SK-MEL-5 (cell line): ENCODE measurements around the gene PHETA1. TPM values are rescaled to one million over a fixed set of nuclear protein-coding genes. Genes with fewer than 3 reads are reported as not detected.
"Not testable (repeated sequence)": the region's sequence is repeated elsewhere in the genome, so short reads cannot be mapped to it uniquely, and the experiment has no call there.

Source experiments
- DNase-seq: peaks from one replicate; pipeline ENCODE4 v3.0.0-alpha.2; 2016; ENCODE audit warnings: low read depth, low spot score
- in situ Hi-C: cut with HindIII; loops from 2 replicates; pipeline ENCODE4 v1.10.0; 2016; ENCODE audit warnings: low sequenced_read_pairs, high pct_unique_total_duplicates, low pct_unique_long_range_greater_than_20kb
- total RNA-seq: library from RNA; depleted of rRNA; stranded (reverse); fragments of >200 nt; shearing (Covaris generic); gene quantifications from 2 replicates; pipeline ENCODE4 v1.2.3, GENCODE V29; 2014

PHETA1 gene
- total RNA-seq, 1 experiment from 2014 or later: 5.0 TPM

GRCh38 chr12:111387747-111388323 is 18.9 kb upstream of the PHETA1 start:
- in situ Hi-C loops: no loop called here
- DNase-seq: no peak

DNA sequence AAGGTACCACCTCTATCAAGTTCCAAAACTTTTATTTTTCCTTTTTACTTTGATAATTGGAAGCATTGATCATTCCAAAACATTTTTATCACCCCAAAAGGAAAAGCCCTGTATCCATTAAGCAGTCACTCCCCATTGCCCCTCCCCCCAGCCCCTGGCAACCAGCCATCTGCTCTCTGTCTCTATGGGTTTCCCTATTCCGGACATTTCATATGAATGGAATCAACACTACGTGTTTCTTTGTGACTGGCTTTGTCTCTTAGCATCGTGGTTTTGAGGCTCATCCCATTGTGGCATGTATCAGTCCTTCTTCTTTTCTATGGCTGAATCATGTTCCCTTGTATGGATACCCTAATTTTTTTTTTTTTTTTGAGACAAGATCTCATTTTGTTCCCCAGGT is 18.0 kb upstream of the PHETA1 start:
- in situ Hi-C loops: no loop called here
- no peak for DNase-seq

DNA sequence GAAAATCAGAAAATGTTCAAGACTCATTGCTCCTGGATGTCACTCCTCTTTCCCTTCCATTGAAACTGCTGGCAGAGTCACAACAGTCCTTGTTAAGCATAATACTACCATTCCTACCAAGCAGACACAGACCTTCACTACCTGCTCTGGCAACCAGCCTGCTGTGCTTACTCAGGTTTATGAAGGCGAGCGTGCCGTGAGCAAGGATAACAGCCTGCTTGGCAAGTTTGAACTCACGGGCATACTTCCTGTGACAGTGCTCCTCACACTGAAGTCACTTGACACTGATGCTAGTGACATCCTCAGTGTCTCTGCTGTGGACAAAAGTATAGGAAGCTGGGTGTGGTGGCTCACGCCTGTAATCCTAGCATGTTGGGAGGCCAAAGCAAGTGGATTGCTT is 15.7 kb upstream of the PHETA1 start:
- DNase-seq: no peak
- in situ Hi-C loops: no loop called here

DNA sequence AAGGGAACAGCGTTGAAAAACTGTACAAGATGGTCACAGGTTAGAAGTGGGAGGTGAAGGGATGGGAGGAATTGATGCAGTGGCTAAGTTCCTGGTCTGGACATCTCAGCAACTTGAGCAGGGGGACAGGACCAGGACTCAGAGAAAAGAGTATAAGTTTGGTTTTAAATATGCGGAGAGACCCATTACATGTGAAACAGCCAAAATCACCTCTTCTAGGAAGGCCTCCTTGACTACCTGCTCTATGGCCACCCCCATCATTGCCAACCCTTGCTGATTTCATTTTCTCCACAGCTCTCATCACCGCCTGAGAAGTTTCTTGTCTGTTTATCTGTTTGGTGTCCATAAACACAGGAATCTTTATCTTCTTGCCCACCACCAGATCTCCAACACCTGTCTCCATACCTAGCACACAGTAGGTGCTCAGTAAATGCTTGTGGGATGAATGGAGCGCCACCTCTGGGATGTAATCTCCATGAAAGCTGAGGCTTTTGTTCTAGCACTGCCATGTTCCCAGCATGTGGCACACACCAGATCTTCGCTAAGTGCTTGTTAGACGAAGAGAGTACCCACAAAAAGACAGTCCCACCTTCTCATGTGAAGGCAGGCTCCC is 11.2 kb upstream of the PHETA1 start:
- no peak for DNase-seq
- in situ Hi-C loops: no loop called here

DNA sequence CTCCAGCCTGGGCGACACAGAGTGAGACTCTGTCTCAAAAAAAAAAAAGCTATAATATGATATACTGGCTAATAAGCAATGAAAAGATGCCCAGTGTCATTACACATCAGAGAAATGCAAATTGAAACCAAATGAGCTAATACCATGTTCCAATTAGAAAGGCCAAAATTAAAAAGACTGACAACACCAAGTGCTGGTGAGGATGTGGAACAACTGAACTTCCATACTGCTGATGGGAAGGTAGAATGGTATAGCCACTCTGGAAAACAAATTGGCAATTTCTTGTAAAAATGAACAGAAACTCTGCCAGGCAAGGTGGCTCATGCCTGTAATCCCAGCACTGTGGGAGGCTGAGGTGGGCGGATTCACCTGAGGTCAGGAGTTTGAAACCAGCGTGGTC is 8.5 kb upstream of the PHETA1 start:
- in situ Hi-C loops: no loop called here

DNA sequence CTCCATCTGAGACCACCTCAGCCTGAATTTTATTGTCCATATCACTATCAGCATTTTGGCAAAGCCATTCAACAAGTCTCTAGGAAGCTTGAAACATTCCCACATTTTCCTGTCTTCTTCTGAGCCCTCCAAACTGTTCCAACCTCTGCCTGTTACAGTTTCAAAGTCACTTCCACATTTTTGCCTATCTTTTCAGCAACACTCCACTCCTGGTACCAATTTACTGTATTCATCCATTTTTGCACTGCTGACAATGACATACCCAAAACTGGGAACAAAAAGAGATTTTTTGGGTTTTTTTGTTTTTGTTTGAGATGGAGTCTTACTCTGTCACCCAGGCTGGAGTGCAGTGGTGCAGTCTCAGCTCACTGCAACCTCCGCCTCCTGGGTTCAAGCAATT is 4.3 kb upstream of the PHETA1 start:
- DNase-seq, in situ Hi-C loops: not testable (repeated sequence)

More for the DNA sequence above, 8.5 kb upstream of the PHETA1 start:
- no peak for DNase-seq

DNA sequence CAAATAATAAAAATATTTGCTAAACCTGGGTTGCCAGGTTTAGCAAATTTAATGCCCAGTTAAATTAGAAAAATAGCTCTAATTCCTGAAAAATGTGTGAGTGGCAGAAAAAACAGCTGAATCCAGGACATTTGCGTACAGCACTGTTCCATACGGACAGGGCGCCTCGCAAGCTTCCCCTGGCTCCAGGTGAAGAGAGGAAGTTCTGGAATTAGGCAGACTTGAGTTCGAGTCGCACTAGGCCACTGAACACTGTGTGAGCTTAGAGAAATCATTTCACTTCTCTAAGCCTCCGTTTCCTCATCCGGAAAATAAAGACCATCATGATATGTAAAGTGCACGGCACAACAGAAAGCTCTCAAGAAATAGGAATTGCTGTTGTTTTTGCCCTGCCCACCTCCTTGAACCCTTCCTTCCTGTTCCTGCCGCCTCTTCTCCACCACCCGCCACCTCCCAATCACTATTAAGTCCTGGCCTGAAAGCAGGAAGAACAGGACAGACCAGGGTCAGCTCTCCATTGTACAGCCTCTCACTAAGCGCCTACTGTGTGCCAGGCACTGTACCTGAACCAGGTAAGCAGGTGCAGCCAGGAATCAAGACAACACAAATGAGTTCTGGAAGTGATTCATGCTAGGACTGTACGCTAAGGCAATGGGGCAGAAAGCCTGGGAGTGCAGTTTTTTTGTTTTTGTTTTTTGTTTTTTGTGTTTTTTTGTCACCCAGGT is 763 bp upstream of the PHETA1 start:
- DNase-seq: no peak
- in situ Hi-C loops: no loop called here

DNA sequence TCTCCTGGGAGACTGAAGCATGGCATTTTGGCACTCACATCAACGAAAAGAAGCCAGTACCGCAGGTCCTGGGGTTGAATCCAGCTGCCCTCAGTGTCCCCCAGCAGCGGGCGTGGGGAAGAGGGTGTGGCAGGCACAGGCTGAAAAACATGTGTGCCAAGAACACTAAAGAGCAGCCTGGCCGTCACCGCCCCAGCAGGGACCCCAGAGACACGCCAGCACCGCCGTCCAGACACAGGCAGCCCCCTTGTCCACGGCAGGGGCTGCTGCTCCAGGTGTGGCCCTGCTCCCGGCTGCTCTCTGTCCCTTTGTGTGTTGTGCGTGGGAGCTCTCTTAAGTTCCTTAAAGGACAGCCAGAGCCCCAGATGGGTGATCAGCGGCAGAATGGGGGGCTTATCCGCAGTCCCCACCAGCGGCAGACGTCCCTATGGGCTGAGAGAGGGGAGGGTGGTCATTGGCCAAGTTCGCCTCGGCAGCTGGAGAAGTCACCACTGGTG is 556 bp downstream of the PHETA1 start:
- DNase-seq: no peak
- in situ Hi-C loops: no loop called here

- DNase-seq: no peak
- in situ Hi-C loops: no loop called here
Measured at GRCh38 chr12:111367661-111368221, 1.2 kb downstream of the PHETA1 start.

GRCh38 chr12:111366583-111366982 is 2.3 kb downstream of the PHETA1 start:
- in situ Hi-C loops: no loop called here

GRCh38 chr12:111366075-111366474 is 2.8 kb downstream of the PHETA1 start:
- in situ Hi-C loops: no loop called here
- no peak for DNase-seq

More at GRCh38 chr12:111366583-111366982, 2.3 kb downstream of the PHETA1 start:
- DNase-seq: no peak

GRCh38 chr12:111363578-111363977 is 5.3 kb downstream of the PHETA1 start:
- in situ Hi-C loops: no loop called here
- DNase-seq: no peak

DNA sequence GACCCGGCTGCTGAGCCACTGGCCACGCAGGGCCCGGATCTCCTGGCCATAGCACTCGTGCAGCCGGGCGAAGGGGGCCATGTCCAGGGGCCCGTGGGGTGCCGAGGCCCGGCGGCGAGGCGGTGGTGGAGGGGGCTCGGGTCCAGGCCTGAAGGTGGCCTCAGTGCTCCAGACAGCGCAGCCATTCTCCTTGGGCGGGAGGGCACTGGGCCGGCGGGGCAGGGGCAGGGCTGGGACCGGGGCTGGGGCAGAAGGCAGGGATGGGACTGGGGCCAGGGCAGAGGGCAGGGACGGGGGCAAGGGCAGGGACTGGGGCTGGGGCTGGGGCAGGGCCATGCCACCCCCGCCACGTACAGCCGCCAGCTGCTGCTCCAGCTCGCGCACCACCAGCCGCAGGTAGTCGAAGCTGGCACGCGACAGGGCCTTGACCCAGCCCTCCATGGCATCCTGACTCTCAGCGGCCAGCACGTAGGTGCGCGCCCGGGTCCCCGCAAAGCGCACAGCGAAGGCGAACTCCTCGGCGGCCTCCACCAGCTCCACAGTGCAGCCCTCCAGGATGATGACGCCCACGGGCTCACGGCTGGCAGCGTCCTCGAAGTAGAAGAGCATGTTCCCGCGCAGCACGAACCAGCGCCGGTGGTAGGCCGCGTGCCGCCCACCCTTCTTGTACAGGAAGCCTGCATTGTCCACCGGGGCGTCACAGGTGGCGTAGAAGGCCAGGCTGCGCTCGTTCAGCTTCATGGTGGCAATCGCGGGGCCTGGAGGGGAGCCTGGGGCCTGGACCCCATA is 6.0 kb downstream of the PHETA1 start:
- DNase-seq: no peak
- in situ Hi-C loops: no loop called here

DNA sequence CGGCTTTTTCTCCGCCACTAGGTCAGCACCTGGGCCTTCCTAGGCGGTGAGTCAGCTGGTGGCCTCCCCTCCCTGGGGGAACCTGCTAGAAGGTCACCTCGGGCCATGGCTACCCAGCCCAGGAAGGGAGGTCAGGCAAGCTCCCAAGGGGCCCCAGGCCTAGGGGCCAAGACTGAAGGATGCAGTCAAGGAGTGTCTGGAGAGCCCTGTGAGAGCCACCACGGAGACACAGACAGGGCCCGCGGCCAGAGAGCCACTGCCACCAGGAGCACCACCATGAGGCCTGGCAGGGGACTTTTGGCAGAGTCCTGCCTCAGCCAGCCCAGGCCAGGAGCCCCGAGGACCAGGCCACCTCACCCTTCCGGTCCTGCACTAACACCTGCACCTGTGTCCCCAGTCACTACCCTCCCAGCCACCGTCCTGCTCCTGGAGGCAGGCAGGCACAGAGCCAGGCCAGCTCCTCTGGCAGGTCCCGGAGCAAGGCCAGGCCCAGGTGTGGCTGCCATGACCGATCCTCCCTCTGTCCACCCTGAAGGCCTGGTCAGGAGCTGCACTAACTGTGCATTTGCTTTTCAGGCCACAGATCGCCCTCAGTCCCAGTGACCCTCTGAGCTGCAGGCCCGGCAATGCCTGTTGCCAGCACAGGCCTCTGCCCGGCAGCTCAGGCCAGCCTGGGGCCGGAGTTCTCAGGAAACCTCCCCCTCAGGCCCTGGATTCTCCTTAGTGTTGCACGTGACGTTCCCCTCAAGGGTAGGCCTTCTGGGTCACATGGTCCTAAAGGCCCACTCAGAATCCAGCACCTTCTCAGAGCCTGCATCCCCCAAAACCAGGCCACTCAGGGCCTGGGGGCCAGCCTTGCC is 6.9 kb downstream of the PHETA1 start:
- in situ Hi-C loops: no loop called here
- no peak for DNase-seq

DNA sequence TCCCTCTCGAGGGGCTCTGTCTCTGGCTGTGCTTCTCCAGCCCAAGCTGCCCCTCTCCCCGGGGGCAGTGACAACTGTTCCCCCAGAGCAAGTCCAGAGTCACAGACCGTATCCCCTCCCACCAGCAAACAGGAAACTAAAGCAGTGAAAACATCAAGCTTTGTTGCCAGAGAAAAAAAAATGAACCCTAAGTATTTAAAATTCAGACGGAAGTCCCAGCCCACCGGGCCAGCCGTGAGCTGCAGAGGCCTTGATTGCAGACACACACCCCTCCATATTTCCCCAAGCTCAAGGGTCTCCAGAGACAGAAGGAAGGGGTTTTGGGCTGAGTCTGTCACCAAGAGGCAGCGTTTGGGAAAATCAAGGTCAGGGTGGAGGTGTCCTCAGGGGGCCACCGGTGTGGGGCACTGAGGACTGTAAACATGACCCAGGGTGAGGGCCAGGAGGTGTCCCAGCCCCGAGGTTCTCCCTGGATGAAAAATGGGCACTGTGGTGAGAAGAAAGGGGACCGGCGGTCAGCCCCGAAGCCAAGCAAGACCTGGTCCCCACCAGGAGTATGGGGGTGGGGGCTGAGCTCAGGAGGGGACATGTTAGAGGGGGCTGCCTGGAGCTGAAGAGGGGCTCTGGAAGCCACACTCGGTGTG is 7.7 kb downstream of the PHETA1 start:
- no peak for DNase-seq
- in situ Hi-C loops: no loop called here

DNA sequence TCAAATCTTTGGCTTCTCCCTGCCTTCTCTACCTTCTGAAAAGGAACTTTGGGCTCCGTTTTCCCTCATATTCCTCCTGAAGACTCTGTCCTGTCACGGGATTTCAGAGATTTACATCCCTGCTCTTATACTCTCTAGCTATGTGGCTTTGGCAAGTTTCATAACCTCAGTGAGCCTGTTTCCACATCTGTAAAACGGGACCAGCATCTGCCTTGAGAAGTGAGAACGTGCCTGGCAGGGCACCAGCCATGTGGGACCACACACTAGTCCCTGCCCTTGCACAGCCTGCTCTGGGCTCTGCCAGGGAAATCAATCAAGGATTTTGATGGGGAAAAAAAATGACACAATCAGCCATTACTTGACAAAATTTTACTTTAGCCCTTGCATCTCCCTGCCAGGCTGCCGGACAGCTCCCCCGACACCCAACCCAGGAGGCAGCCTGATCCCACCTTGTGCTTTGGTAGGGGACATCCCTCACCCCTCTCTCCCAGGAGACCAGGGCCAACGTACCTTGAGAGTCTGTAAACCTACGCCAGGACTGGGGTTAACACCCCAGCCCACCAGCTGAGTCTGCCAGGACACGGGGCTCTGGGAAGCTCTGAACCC is 8.5 kb downstream of the PHETA1 start:
- no peak for DNase-seq
- in situ Hi-C loops: no loop called here
